Prostate gland (tissue), 2 donors: ENCODE measurements around the gene TNNI2.

Experiments
- POLR2A ChIP-seq: fragments of 450-650 bp; IDR thresholded peaks from one replicate; pipeline ENCODE4 v1.6.1; 2016; ENCODE audit warnings: antibody characterized with exemption, mild to moderate bottlenecking
- POLR2AphosphoS5 ChIP-seq: sonication (generic); formaldehyde crosslinking; IDR thresholded peaks from one replicate; pipeline ENCODE4 v1.6.1; 2017; ENCODE audit warnings: antibody characterized with exemption
- TF ChIP-seq, protein P1 (sequence below), 4 experiments: fragments of 200-600 bp in 2 of 4; fragments of 450-650 bp in 2 of 4; sonication (generic) in 2 of 4; IDR thresholded peaks; 1 replicate in 3 of 4; 2 replicates in 1 of 4; pipeline ENCODE4 v1.5.1; 2016 to 2019; ENCODE audit warnings: antibody characterized with exemption in 4 of 4, mild to moderate bottlenecking in 2 of 4, moderate library complexity in 2 of 4

DNA sequence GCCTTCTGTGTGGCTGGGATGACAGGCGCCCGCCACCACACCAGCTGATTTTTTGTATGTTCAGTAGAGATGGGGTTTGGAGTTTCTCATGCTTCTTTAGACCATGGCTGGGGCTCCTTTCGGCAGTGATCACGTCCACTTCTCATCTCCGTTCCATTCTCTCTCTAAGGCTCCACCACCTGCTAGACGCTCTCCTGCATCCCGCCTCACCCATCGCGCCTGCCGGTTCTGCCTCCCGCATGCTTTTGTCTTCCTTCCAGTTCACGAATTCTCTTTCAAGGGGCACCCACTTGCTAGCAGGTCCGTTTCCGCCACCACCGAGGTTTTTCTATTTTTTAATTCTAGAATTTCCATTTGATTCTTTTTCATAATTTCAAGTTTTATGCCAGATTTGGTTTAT, 26.0 kb upstream of the TNNI2 start:
- TF ChIP-seq, protein P1, sequence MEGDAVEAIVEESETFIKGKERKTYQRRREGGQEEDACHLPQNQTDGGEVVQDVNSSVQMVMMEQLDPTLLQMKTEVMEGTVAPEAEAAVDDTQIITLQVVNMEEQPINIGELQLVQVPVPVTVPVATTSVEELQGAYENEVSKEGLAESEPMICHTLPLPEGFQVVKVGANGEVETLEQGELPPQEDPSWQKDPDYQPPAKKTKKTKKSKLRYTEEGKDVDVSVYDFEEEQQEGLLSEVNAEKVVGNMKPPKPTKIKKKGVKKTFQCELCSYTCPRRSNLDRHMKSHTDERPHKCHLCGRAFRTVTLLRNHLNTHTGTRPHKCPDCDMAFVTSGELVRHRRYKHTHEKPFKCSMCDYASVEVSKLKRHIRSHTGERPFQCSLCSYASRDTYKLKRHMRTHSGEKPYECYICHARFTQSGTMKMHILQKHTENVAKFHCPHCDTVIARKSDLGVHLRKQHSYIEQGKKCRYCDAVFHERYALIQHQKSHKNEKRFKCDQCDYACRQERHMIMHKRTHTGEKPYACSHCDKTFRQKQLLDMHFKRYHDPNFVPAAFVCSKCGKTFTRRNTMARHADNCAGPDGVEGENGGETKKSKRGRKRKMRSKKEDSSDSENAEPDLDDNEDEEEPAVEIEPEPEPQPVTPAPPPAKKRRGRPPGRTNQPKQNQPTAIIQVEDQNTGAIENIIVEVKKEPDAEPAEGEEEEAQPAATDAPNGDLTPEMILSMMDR (IDR thresholded peaks at IDR 0.05): no peak
- TF ChIP-seq POLR2AphosphoS5 (no peak), POLR2A (no peak)
